Liver (tissue), 9 donors: ENCODE measurements around the gene HPCAL1. TPM values are rescaled to one million over a fixed set of nuclear protein-coding genes. Genes with fewer than 3 reads are reported as not detected.

ENCODE experiments used
- DNase-seq: peaks from one replicate; pipeline ENCODE4 v3.0.0-alpha.2; 2017; ENCODE audit warnings: low spot score
- H3K27ac ChIP-seq, 2 donors: one replicate each; pipeline ENCODE4 v1.7.0; 2013; ENCODE audit warnings: inconsistent platforms in 2 of 2, low read length in 2 of 2, control low read depth in 1 of 2, low read depth in 1 of 2, mild to moderate bottlenecking in 1 of 2
- H3K27me3 ChIP-seq, 4 donors: one replicate each; pipeline versions ENCODE4 v1.6.1 to v1.7.0; 2013; ENCODE audit warnings: low read length in 3 of 4, inconsistent platforms in 1 of 4, mild to moderate bottlenecking in 1 of 4, moderate library complexity in 1 of 4; ENCODE audit not compliant: control insufficient read depth in 4 of 4, insufficient read depth in 4 of 4
- H3K36me3 ChIP-seq, 4 donors: one replicate each; pipeline versions ENCODE4 v1.6.1 to v1.7.0; 2013; ENCODE audit warnings: low read length in 3 of 4, mild to moderate bottlenecking in 3 of 4, low read depth in 1 of 4, moderate library complexity in 1 of 4; ENCODE audit not compliant: control insufficient read depth in 4 of 4, insufficient read depth in 3 of 4
- H3K4me1 ChIP-seq, 4 donors: one replicate each; pipeline versions ENCODE4 v1.6.1 to v1.7.0; 2013; ENCODE audit warnings: low read length in 3 of 4, mild to moderate bottlenecking in 3 of 4, moderate library complexity in 1 of 4; ENCODE audit not compliant: control insufficient read depth in 4 of 4, insufficient read depth in 4 of 4
- H3K4me3 ChIP-seq, 3 donors: one replicate each; pipeline versions ENCODE4 v1.6.1 to v1.7.0; 2013; ENCODE audit warnings: low read length in 3 of 3, control low read depth in 1 of 3, low read depth in 1 of 3, mild to moderate bottlenecking in 1 of 3
- H3K9ac ChIP-seq, 2 donors: one replicate each; pipeline ENCODE4 v1.7.0; 2013; ENCODE audit warnings: low read length in 2 of 2, mild to moderate bottlenecking in 2 of 2, moderate library complexity in 2 of 2, control low read depth in 1 of 2, low read depth in 1 of 2
- H3K9me3 ChIP-seq, 4 donors: one replicate each; pipeline versions ENCODE4 v1.6.1 to v1.7.0; 2013; ENCODE audit warnings: low read length in 3 of 4; ENCODE audit not compliant: control insufficient read depth in 4 of 4
- EGR1 ChIP-seq, 2 donors: IDR thresholded peaks; 2 replicates each; pipeline ENCODE4 v1.6.1; 2016 to 2018; ENCODE audit warnings: antibody characterized with exemption in 2 of 2, low read depth in 2 of 2
- FOXA1 ChIP-seq: IDR thresholded peaks from 2 replicates; pipeline ENCODE4 v1.6.1; 2016; ENCODE audit warnings: antibody characterized with exemption
- FOXA2 ChIP-seq: IDR thresholded peaks from 2 replicates; pipeline ENCODE4 v1.6.1; 2016; ENCODE audit warnings: antibody characterized with exemption
- GABPA ChIP-seq, 2 donors: IDR thresholded peaks in 1 of 2; conservative IDR thresholded peaks in 1 of 2; 2 replicates each; pipeline ENCODE4 v1.6.1; 2016; ENCODE audit warnings: antibody characterized with exemption in 2 of 2, mild to moderate bottlenecking in 1 of 2, moderate library complexity in 1 of 2
- HNF4A ChIP-seq, 2 donors: conservative IDR thresholded peaks; 2 replicates each; pipeline ENCODE4 v1.6.1; 2016; ENCODE audit warnings: antibody characterized with exemption in 2 of 2, mild to moderate bottlenecking in 2 of 2
- HNF4G ChIP-seq: IDR thresholded peaks from 2 replicates; pipeline ENCODE4 v1.6.1; 2016; ENCODE audit warnings: antibody characterized with exemption
- JUND ChIP-seq, 2 donors: IDR thresholded peaks; 2 replicates each; pipeline ENCODE4 v1.6.1; 2016; ENCODE audit warnings: antibody characterized with exemption in 2 of 2
- NR2F2 ChIP-seq: IDR thresholded peaks from 2 replicates; pipeline ENCODE4 v1.6.1; 2016; ENCODE audit warnings: antibody characterized with exemption
- RAD21 ChIP-seq, 2 donors: IDR thresholded peaks; 2 replicates each; pipeline ENCODE4 v1.6.1; 2016; ENCODE audit warnings: antibody characterized with exemption in 2 of 2, mild to moderate bottlenecking in 2 of 2
- SP1 ChIP-seq: IDR thresholded peaks from 2 replicates; pipeline ENCODE4 v1.6.1; 2018; ENCODE audit warnings: antibody characterized with exemption, mild to moderate bottlenecking
- TAF1 ChIP-seq: conservative IDR thresholded peaks from 2 replicates; pipeline ENCODE4 v1.6.1; 2016; ENCODE audit warnings: antibody characterized with exemption, mild to moderate bottlenecking
- YY1 ChIP-seq: IDR thresholded peaks from 2 replicates; pipeline ENCODE4 v1.6.1; 2016; ENCODE audit warnings: antibody characterized with exemption, mild to moderate bottlenecking
- WGBS: extraction: QIAGEN DNeasy Blood & Tissue Kit; methylation state at CpG from one replicate; pipeline ENCODE4 v1.1.7; 2013; 5-methylcytosine and 5-hydroxymethylcytosine counted together
- polyA plus RNA-seq, 2 donors: library from polyadenylated mRNA; stranded (reverse) in 1 of 2; unstranded in 1 of 2; fragments of 200-250 nt in 1 of 2; fragments of >200 nt in 1 of 2; fragmentation: Nextera tagmentation in 1 of 2; extraction: Ambion mirVana in 1 of 2; gene quantifications; one replicate each; pipeline versions ENCODE4 v1.2.1 to v1.2.3, GENCODE V29; 2013 to 2015
- total RNA-seq, 2 donors: library from RNA; depleted of rRNA; stranded (reverse); fragments of >200 nt; gene quantifications; one replicate each; pipeline ENCODE4 v1.2.3, GENCODE V29; 2014
- TF ChIP-seq, protein P1 (sequence below): IDR thresholded peaks from 2 replicates; pipeline ENCODE4 v1.6.1; 2016; ENCODE audit warnings: antibody characterized with exemption
- TF ChIP-seq, protein P2 (sequence below): IDR thresholded peaks from 2 replicates; pipeline ENCODE4 v1.6.1; 2016; ENCODE audit warnings: antibody characterized with exemption
- TF ChIP-seq, protein P3 (sequence below): fragments of 150-350 bp; IDR thresholded peaks from 2 replicates; pipeline ENCODE4 v1.5.1; 2017; ENCODE audit warnings: improper control_type of control experiment, low read depth, low read length; ENCODE audit not compliant: missing input control
- TF ChIP-seq, protein P4 (sequence below): IDR thresholded peaks from 2 replicates; pipeline ENCODE4 v1.6.1; 2016; ENCODE audit warnings: antibody characterized with exemption, mild to moderate bottlenecking
- TF ChIP-seq, protein P5 (sequence below): IDR thresholded peaks from 2 replicates; pipeline ENCODE4 v1.6.1; 2016; ENCODE audit warnings: antibody characterized with exemption
- donor health status: healthy.
- donor health status: healthy.
- donor health status: healthy.
- donor health status: healthy.
- donor health status: healthy.

The HPCAL1 gene
- total and polyA plus RNA-seq, 4 donors, result 17.3 to 27.9 (median 22.9) TPM

DNA sequence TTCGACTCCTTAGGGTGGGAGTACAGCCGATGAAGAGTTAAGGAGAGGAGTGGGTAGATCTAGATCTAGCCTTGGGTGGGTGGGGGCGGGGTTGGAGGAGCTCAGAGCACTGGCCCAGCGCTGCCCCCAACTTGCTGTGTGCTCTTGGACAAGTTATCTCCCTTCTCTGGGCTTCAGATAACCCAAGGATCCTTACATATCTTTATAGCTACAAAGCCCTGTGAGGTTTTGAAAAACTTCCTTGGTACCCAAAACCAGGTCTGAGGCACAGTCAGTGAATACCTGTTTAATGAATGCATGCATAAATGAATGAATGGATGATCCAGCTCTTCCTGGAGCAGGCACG, 146.8 kb downstream of the HPCAL1 start:
- no peaks in the 10 kb centered on the region for H3K9me3 ChIP-seq
- peaks cover under 1 to 5% (median 3%) of the 10 kb centered on the region in 4 donors for H3K36me3 ChIP-seq
- no peaks in the 10 kb centered on the region for H3K27me3 ChIP-seq
- H3K4me3 ChIP-seq, result peak overlapping the region; percentile 68 to 90 (median 81)
- no peak for DNase-seq
- 24% methylated on average over 5 of the region's 5 CpGs for WGBS
- peak overlapping the region; percentile 72 to 99 for H3K9ac ChIP-seq
- peak overlapping the region; percentile 99 for H3K27ac ChIP-seq
- H3K4me1 ChIP-seq, result peaks cover 5 to 44% (median 28%) of the 10 kb centered on the region in 4 donors
- TF ChIP-seq FOXA1, result no peak
- TF ChIP-seq, protein P1, sequence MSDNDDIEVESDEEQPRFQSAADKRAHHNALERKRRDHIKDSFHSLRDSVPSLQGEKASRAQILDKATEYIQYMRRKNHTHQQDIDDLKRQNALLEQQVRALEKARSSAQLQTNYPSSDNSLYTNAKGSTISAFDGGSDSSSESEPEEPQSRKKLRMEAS, result no peak
- TF ChIP-seq NR2F2, result no peak
- no peak for TF ChIP-seq HNF4G
- TF ChIP-seq TAF1, result no peak
- TF ChIP-seq SP1, result no peak
- TF ChIP-seq, protein P2, sequence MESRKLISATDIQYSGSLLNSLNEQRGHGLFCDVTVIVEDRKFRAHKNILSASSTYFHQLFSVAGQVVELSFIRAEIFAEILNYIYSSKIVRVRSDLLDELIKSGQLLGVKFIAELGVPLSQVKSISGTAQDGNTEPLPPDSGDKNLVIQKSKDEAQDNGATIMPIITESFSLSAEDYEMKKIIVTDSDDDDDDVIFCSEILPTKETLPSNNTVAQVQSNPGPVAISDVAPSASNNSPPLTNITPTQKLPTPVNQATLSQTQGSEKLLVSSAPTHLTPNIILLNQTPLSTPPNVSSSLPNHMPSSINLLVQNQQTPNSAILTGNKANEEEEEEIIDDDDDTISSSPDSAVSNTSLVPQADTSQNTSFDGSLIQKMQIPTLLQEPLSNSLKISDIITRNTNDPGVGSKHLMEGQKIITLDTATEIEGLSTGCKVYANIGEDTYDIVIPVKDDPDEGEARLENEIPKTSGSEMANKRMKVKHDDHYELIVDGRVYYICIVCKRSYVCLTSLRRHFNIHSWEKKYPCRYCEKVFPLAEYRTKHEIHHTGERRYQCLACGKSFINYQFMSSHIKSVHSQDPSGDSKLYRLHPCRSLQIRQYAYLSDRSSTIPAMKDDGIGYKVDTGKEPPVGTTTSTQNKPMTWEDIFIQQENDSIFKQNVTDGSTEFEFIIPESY, result no peak
- TF ChIP-seq JUND (IDR thresholded peaks at IDR 0.05), result no peak
- TF ChIP-seq FOXA2, result no peak
- TF ChIP-seq HNF4A (conservative IDR thresholded peaks at IDR 0.05), result no peak
- TF ChIP-seq, protein P3, sequence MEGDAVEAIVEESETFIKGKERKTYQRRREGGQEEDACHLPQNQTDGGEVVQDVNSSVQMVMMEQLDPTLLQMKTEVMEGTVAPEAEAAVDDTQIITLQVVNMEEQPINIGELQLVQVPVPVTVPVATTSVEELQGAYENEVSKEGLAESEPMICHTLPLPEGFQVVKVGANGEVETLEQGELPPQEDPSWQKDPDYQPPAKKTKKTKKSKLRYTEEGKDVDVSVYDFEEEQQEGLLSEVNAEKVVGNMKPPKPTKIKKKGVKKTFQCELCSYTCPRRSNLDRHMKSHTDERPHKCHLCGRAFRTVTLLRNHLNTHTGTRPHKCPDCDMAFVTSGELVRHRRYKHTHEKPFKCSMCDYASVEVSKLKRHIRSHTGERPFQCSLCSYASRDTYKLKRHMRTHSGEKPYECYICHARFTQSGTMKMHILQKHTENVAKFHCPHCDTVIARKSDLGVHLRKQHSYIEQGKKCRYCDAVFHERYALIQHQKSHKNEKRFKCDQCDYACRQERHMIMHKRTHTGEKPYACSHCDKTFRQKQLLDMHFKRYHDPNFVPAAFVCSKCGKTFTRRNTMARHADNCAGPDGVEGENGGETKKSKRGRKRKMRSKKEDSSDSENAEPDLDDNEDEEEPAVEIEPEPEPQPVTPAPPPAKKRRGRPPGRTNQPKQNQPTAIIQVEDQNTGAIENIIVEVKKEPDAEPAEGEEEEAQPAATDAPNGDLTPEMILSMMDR, result no peak
- no peak for TF ChIP-seq YY1
- TF ChIP-seq RAD21 (IDR thresholded peaks at IDR 0.05), result no peak
- TF ChIP-seq GABPA (IDR thresholded peaks at IDR 0.05 in 1 of 2, conservative IDR thresholded peaks at IDR 0.05 in 1 of 2), result no peak

DNA sequence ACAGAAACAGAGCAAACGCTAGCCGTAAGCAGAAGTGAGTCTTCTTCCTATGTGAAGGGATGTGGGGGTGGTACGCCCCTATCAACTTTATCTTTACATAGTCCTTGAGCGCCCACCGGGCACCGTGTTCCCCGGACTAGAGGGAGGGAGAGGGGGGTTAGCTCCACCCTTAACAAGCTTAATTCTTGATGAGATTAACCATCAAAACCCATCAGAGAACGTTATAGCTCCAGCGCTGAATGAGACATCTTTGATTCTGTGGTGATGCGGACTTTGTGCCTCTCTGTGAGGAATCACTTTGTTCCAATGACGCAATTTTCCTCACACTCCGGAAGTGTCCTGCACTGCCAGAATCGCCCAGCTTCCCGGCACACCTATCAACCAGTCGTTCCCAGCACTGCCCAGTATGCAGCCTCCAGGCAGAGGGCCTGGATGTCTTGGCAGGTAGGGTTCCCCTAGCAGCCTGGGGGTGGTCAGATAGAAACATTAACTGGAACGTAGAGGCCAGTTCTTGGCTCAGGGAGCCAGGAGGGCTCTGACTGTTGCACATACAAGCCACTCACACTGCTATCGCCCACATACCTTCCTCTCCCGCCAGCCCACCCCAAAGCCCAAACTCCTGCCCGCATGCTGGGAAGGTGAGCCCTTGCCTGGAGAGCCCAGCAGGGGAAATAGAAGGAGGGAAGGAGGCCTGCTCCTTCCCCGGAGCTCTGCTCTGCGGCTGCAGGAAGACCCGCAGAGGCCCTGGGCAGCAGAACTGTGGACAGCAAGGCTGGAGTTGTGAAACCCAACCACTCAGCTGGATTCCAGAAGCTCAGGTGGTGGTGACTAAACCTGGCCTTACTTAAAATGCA, 147.4 kb downstream of the HPCAL1 start:
- no peaks in the 10 kb centered on the region for H3K27me3 ChIP-seq
- peak overlapping the region; percentile 99 for H3K27ac ChIP-seq
- peaks cover 5 to 48% (median 30%) of the 10 kb centered on the region in 4 donors for H3K4me1 ChIP-seq
- H3K36me3 ChIP-seq, result no peaks in the 10 kb centered on the region
- H3K4me3 ChIP-seq, result peak overlapping the region; percentile 68 to 90 (median 81)
- H3K9me3 ChIP-seq, result no peaks in the 10 kb centered on the region
- 43% methylated on average over 22 of the region's 22 CpGs for WGBS
- peak overlapping the region; percentile 55 to 61 for H3K9ac ChIP-seq
- no peak for DNase-seq
- TF ChIP-seq YY1 (peak; percentile 69), JUND (IDR thresholded peaks at IDR 0.05) (peak; percentile 54 to 59), EGR1 (IDR thresholded peaks at IDR 0.05; ENCODE audit: low read depth in 2 of 2) (peak; percentile 66 to 98), NR2F2 (no peak), SP1 (peak; percentile 84), FOXA1 (no peak), RAD21 (IDR thresholded peaks at IDR 0.05) (peak in 1 of 2 donors; percentile 25), HNF4A (conservative IDR thresholded peaks at IDR 0.05) (peak; percentile 88 to 89)
- TF ChIP-seq, protein P3, result no peak
- TF ChIP-seq, protein P1, result peak; percentile 97
- TF ChIP-seq, protein P4, sequence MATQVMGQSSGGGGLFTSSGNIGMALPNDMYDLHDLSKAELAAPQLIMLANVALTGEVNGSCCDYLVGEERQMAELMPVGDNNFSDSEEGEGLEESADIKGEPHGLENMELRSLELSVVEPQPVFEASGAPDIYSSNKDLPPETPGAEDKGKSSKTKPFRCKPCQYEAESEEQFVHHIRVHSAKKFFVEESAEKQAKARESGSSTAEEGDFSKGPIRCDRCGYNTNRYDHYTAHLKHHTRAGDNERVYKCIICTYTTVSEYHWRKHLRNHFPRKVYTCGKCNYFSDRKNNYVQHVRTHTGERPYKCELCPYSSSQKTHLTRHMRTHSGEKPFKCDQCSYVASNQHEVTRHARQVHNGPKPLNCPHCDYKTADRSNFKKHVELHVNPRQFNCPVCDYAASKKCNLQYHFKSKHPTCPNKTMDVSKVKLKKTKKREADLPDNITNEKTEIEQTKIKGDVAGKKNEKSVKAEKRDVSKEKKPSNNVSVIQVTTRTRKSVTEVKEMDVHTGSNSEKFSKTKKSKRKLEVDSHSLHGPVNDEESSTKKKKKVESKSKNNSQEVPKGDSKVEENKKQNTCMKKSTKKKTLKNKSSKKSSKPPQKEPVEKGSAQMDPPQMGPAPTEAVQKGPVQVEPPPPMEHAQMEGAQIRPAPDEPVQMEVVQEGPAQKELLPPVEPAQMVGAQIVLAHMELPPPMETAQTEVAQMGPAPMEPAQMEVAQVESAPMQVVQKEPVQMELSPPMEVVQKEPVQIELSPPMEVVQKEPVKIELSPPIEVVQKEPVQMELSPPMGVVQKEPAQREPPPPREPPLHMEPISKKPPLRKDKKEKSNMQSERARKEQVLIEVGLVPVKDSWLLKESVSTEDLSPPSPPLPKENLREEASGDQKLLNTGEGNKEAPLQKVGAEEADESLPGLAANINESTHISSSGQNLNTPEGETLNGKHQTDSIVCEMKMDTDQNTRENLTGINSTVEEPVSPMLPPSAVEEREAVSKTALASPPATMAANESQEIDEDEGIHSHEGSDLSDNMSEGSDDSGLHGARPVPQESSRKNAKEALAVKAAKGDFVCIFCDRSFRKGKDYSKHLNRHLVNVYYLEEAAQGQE, result peak; percentile 86
- TF ChIP-seq, protein P5, sequence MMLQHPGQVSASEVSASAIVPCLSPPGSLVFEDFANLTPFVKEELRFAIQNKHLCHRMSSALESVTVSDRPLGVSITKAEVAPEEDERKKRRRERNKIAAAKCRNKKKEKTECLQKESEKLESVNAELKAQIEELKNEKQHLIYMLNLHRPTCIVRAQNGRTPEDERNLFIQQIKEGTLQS, result peak; percentile 96
- TF ChIP-seq, protein P2, result no peak
